MM.1S (cell line): Measurements from ENCODE around the gene NR5A2.

ENCODE experiments used
- DNase-seq: peaks from one replicate; pipeline ENCODE4 v3.0.0-alpha.2; 2015
- H2AFZ ChIP-seq: fragments of 300-600 bp; sonication (generic); 2 replicates; pipeline ENCODE4 v1.6.0; 2016; ENCODE audit warnings: antibody characterized with exemption, low read length
- H3F3A ChIP-seq: fragments of 300-600 bp; sonication (generic); 2 replicates; pipeline ENCODE4 v1.6.1; 2016; ENCODE audit warnings: mild to moderate bottlenecking, antibody characterized with exemption, low read length, moderate library complexity, mixed read lengths; ENCODE audit not compliant: insufficient read depth
- H3K27ac ChIP-seq: fragments of 300-600 bp; sonication (generic); 2 replicates; pipeline ENCODE4 v1.5.1; 2016; ENCODE audit warnings: mild to moderate bottlenecking, low read length
- H3K27me3 ChIP-seq: fragments of 300-600 bp; sonication (generic); replicated peaks from 2 replicates; pipeline ENCODE4 v1.6.0; 2016; ENCODE audit warnings: low read length; ENCODE audit not compliant: insufficient read depth
- H3K36me3 ChIP-seq: fragments of 300-600 bp; sonication (generic); replicated peaks from 2 replicates; pipeline ENCODE4 v1.6.1; 2016; ENCODE audit warnings: mild to moderate bottlenecking, low read length, mixed read lengths; ENCODE audit not compliant: insufficient read depth
- H3K4me1 ChIP-seq: fragments of 300-600 bp; sonication (generic); 2 replicates; pipeline ENCODE4 v1.6.1; 2016; ENCODE audit warnings: low read length, mixed read lengths
- H3K4me2 ChIP-seq: fragments of 300-600 bp; sonication (generic); 2 replicates; pipeline ENCODE4 v1.6.0; 2016; ENCODE audit warnings: low read depth, low read length
- H3K4me3 ChIP-seq: fragments of 300-600 bp; sonication (generic); 2 replicates; pipeline ENCODE4 v1.5.1; 2016; ENCODE audit warnings: low read length, mixed read lengths
- H3K79me2 ChIP-seq: fragments of 300-600 bp; sonication (generic); 2 replicates; pipeline ENCODE4 v1.6.1; 2016; ENCODE audit warnings: mixed run types, low read length, mixed read lengths
- H3K9ac ChIP-seq: fragments of 300-600 bp; sonication (generic); 2 replicates; pipeline ENCODE4 v1.6.1; 2016; ENCODE audit warnings: low read length, mixed read lengths
- H3K9me2 ChIP-seq: fragments of 300-600 bp; sonication (generic); replicated peaks from 2 replicates; pipeline ENCODE4 v1.6.1; 2016; ENCODE audit warnings: mild to moderate bottlenecking, low read length, mixed read lengths; ENCODE audit not compliant: insufficient read depth
- H3K9me3 ChIP-seq: fragments of 300-600 bp; sonication (generic); replicated peaks from 2 replicates; pipeline ENCODE4 v1.6.1; 2016; ENCODE audit warnings: mild to moderate bottlenecking, low read length, mixed read lengths; ENCODE audit not compliant: insufficient read depth
- H4K20me1 ChIP-seq: fragments of 300-600 bp; sonication (generic); 2 replicates; pipeline ENCODE4 v1.6.1; 2016; ENCODE audit warnings: mild to moderate bottlenecking, low read length, moderate library complexity, mixed read lengths; ENCODE audit not compliant: insufficient read depth
- CTCF ChIP-seq: fragments of 300-600 bp; sonication (generic); IDR thresholded peaks from 2 replicates; pipeline ENCODE4 v1.5.1; 2016; ENCODE audit warnings: antibody characterized with exemption, low read length, mixed read lengths
- EZH2 ChIP-seq: fragments of 300-600 bp; sonication (generic); optimal IDR thresholded peaks from 2 replicates; pipeline ENCODE3; 2017; ENCODE audit warnings: low read depth, mild to moderate bottlenecking, antibody characterized with exemption, low read length, mixed read lengths
- EZH2phosphoT487 ChIP-seq: fragments of 300-600 bp; sonication (generic); IDR thresholded peaks from 2 replicates; pipeline ENCODE4 v1.6.1; 2018; ENCODE audit warnings: antibody characterized with exemption, low read length

Gene NR5A2

GRCh38 chr1:200143347-200143746 lies 115.8 kb downstream of the NR5A2 start:
- Histone ChIP-seq H3K9me2 (no peaks in the 10 kb centered on the region), H3K36me3 (no peaks in the 10 kb centered on the region), H3K4me1 (no peaks in the 10 kb centered on the region), H4K20me1 (no peaks in the 10 kb centered on the region), H3K27me3 (no peaks in the 10 kb centered on the region), H3K9me3 (no peaks in the 10 kb centered on the region), H3K27ac (no peak overlapping the region), H2AFZ (no peak overlapping the region), H3F3A (no peaks in the 10 kb centered on the region), H3K4me2 (no peak overlapping the region), H3K9ac (no peak overlapping the region), H3K4me3 (no peak overlapping the region), H3K79me2 (no peaks in the 10 kb centered on the region)
- no peak for DNase-seq
- TF ChIP-seq CTCF (no peak), EZH2phosphoT487 (no peak), EZH2 (no peak)

- Histone ChIP-seq H3K79me2 (no peaks in the 10 kb centered on the region), H3K27ac (no peak overlapping the region), H4K20me1 (no peaks in the 10 kb centered on the region), H3K4me1 (no peaks in the 10 kb centered on the region), H3K27me3 (no peaks in the 10 kb centered on the region), H3K4me3 (no peak overlapping the region), H3K36me3 (no peaks in the 10 kb centered on the region), H3K9me3 (no peaks in the 10 kb centered on the region), H2AFZ (no peak overlapping the region), H3F3A (no peaks in the 10 kb centered on the region), H3K9ac (no peak overlapping the region), H3K4me2 (0 out of 2 replicates have a peak overlapping the region, but pooled peaks have one; percentile 4), H3K9me2 (no peaks in the 10 kb centered on the region)
- peak; percentile 74 for DNase-seq
- TF ChIP-seq EZH2: no peak
- no peak for TF ChIP-seq CTCF
- no peak for TF ChIP-seq EZH2phosphoT487
Measured at GRCh38 chr1:200146100-200146499, 118.6 kb downstream of the NR5A2 start.

GRCh38 chr1:200147094-200147493 lies 119.6 kb downstream of the NR5A2 start:
- no peak overlapping the region for H3K9ac ChIP-seq
- H3K9me2 ChIP-seq: no peaks in the 10 kb centered on the region
- H3K4me1 ChIP-seq: no peaks in the 10 kb centered on the region

More at GRCh38 chr1:200147094-200147493, 119.6 kb downstream of the NR5A2 start:
- no peaks in the 10 kb centered on the region for H3K9me3 ChIP-seq
- no peaks in the 10 kb centered on the region for H4K20me1 ChIP-seq
- no peak overlapping the region for H3K4me3 ChIP-seq
- DNase-seq: no peak
- no peak overlapping the region for H2AFZ ChIP-seq
- H3K27me3 ChIP-seq: no peaks in the 10 kb centered on the region
- no peak overlapping the region for H3K27ac ChIP-seq
- H3K36me3 ChIP-seq: no peaks in the 10 kb centered on the region
- H3K79me2 ChIP-seq: no peaks in the 10 kb centered on the region
- TF ChIP-seq EZH2 (no peak), CTCF (no peak), EZH2phosphoT487 (no peak)
- H3F3A ChIP-seq: no peaks in the 10 kb centered on the region
- H3K4me2 ChIP-seq: no peak overlapping the region
